HepG2 (cell line): ENCODE measurements around the gene MLC1. TPM values are rescaled to one million over a fixed set of nuclear protein-coding genes. Genes with fewer than 3 reads are reported as not detected.
"Not testable (repeated sequence)": the region's sequence is repeated elsewhere in the genome, so short reads cannot be mapped to it uniquely, and the experiment has no call there.

Experiments used
- ATAC-seq: fragments of 200-7000 bp; cut with Tn5 transposase; 3 replicates; pipeline ENCODE4 v1.9.1; 2020; ENCODE audit warnings: mild to moderate bottlenecking, moderate library complexity
- BruUV-seq: library from RNA; stranded (reverse); fragments of 400-500 nt; replicated peaks from 2 replicates; lab custom pipeline; 2021; lab: Mats Ljungman, UMichigan
- CTCF ChIA-PET: fragments of 300-600 bp; formaldehyde crosslinking; extraction: SDS; loops from one replicate; lab custom pipeline; 2021; ENCODE audit warnings: low total read pairs, inconsistent platforms, low intra/inter-chr PET ratio; lab: Yijun Ruan, JAX
- POLR2A ChIA-PET: fragments of 350-600 bp; sonication (Branson Sonifier 250); formaldehyde crosslinking; loops from one replicate; lab custom pipeline; 2020; ENCODE audit warnings: antibody characterized with exemption, inconsistent platforms; lab: Yijun Ruan, JAX
- DNase-seq: peaks from one replicate; pipeline ENCODE4 v3.0.0-alpha.2; 2015; ENCODE audit warnings: low spot score
- FAIRE-seq: peaks from 3 replicates; lab custom pipeline; 2011; peaks lifted over from hg19 to GRCh38; lab: Jason Lieb, UNC
- H2AFZ ChIP-seq: one replicate; pipeline ENCODE4 v1.6.1; 2011; ENCODE audit warnings: low read length, inconsistent platforms
- H3K27ac ChIP-seq: fragments of 300-600 bp; 3 replicates; pipeline ENCODE4 v1.8.0; 2011; ENCODE audit warnings: mixed run types, mild to moderate bottlenecking, mixed read lengths, low read length, inconsistent platforms; ENCODE audit not compliant: insufficient read depth; ENCODE audit errors: extremely low read length
- H3K27me3 ChIP-seq, 2 experiments: fragments of 200-600 bp in 1 of 2; 2 replicates in 1 of 2; 3 replicates in 1 of 2; pipeline versions ENCODE4 v1.6.0 to v1.8.0; 2011; ENCODE audit warnings: low read length in 2 of 2, mild to moderate bottlenecking in 2 of 2, moderate library complexity in 2 of 2, inconsistent platforms in 1 of 2; ENCODE audit not compliant: insufficient read depth in 2 of 2, control insufficient read depth in 1 of 2
- H3K36me3 ChIP-seq, 2 experiments: fragments of 200-600 bp in 1 of 2; replicated peaks in 1 of 2; 2 replicates in 1 of 2; 3 replicates in 1 of 2; pipeline versions ENCODE4 v1.5.1 to v1.8.0; 2011; ENCODE audit warnings: low read length in 2 of 2, inconsistent platforms in 1 of 2; ENCODE audit not compliant: insufficient read depth in 2 of 2, control insufficient read depth in 1 of 2
- H3K4me1 ChIP-seq: 2 replicates; pipeline ENCODE4 v1.5.1; 2012; ENCODE audit warnings: low read length, inconsistent platforms; ENCODE audit not compliant: insufficient read depth
- H3K4me2 ChIP-seq: 2 replicates; pipeline ENCODE4 v1.6.0; 2011; ENCODE audit warnings: low read depth, low read length, inconsistent platforms
- H3K4me3 ChIP-seq, 3 experiments: fragments of 200-600 bp in 1 of 3; sonication (generic), shearing (Covaris generic) in 1 of 3; replicated peaks in 1 of 3; 2 replicates each; pipeline ENCODE4 v1.5.1; 2011 to 2016; ENCODE audit warnings: low read length in 3 of 3, inconsistent platforms in 2 of 3, low read depth in 2 of 3, mild to moderate bottlenecking in 2 of 3, control low read depth in 1 of 3, mixed read lengths in 1 of 3; ENCODE audit not compliant: insufficient read depth in 1 of 3
- H3K79me2 ChIP-seq: one replicate; pipeline ENCODE4 v1.6.1; 2011; ENCODE audit warnings: low read length, inconsistent platforms; ENCODE audit not compliant: insufficient read depth
- H3K9ac ChIP-seq: 2 replicates; pipeline ENCODE4 v1.6.0; 2011; ENCODE audit warnings: mild to moderate bottlenecking, low read depth, low read length, inconsistent platforms; ENCODE audit not compliant: insufficient read depth
- H3K9me3 ChIP-seq: 2 replicates; pipeline ENCODE4 v1.5.1; 2012; ENCODE audit warnings: mild to moderate bottlenecking, low read length
- H4K20me1 ChIP-seq: 2 replicates; pipeline ENCODE4 v1.6.0; 2011; ENCODE audit warnings: inconsistent platforms, mild to moderate bottlenecking, low read length, moderate library complexity; ENCODE audit not compliant: insufficient read depth
- CHD4 ChIP-seq: fragments of 200-600 bp; sonication (generic); IDR thresholded peaks from 2 replicates; pipeline ENCODE4 v1.7.0; 2017; ENCODE audit warnings: mild to moderate bottlenecking, low read length, borderline replicate concordance
- KLF13 ChIP-seq: sonication (generic); formaldehyde crosslinking; IDR thresholded peaks from 2 replicates; pipeline ENCODE4 v1.4.0; 2020; ENCODE audit warnings: mild to moderate bottlenecking, missing genetic modification reagents
- MTA1 ChIP-seq: sonication (generic); formaldehyde crosslinking; IDR thresholded peaks from 2 replicates; pipeline ENCODE4 v1.4.0; 2020; ENCODE audit warnings: missing genetic modification reagents, mild to moderate bottlenecking, borderline replicate concordance
- PITX1 ChIP-seq: sonication (generic); formaldehyde crosslinking; IDR thresholded peaks from 2 replicates; pipeline ENCODE4 v1.5.1; 2020; ENCODE audit warnings: mild to moderate bottlenecking, missing genetic modification reagents
- SIN3A ChIP-seq: IDR thresholded peaks from 2 replicates; pipeline ENCODE4 v1.6.1; 2011; ENCODE audit warnings: low read depth, mild to moderate bottlenecking, control low read depth, low read length, borderline replicate concordance
- TBX2 ChIP-seq: sonication (generic); formaldehyde crosslinking; IDR thresholded peaks from 2 replicates; pipeline ENCODE4 v1.5.0; 2020; ENCODE audit warnings: missing genetic modification reagents, mild to moderate bottlenecking, borderline replicate concordance
- U2AF2 ChIP-seq: fragments of 200-400 bp; formaldehyde crosslinking; IDR thresholded peaks from 2 replicates; pipeline ENCODE4 v1.6.1; 2017; ENCODE audit warnings: low read depth, mild to moderate bottlenecking, low read length
- XRCC5 ChIP-seq: fragments of 200-400 bp; formaldehyde crosslinking; optimal IDR thresholded peaks from 2 replicates; pipeline ENCODE3; 2017; ENCODE audit warnings: mild to moderate bottlenecking, low read length
- YEATS4 ChIP-seq: sonication (generic); formaldehyde crosslinking; IDR thresholded peaks from 2 replicates; pipeline ENCODE4 v1.4.0; 2020; ENCODE audit warnings: missing genetic modification reagents, borderline replicate concordance
- ZNF224 ChIP-seq: sonication (generic); formaldehyde crosslinking; IDR thresholded peaks from 2 replicates; pipeline ENCODE4 v1.5.0; 2020; ENCODE audit warnings: mild to moderate bottlenecking, missing genetic modification reagents
- ZNF24 ChIP-seq: fragments of 450-650 bp; IDR thresholded peaks from 2 replicates; pipeline ENCODE4 v1.6.1; 2017; ENCODE audit warnings: antibody characterized with exemption, mild to moderate bottlenecking
- ZNF547 ChIP-seq: sonication (generic); formaldehyde crosslinking; IDR thresholded peaks from 2 replicates; pipeline ENCODE4 v1.5.1; 2020; ENCODE audit warnings: mild to moderate bottlenecking, missing genetic modification reagents
- ZSCAN12 ChIP-seq: sonication (generic); formaldehyde crosslinking; IDR thresholded peaks from 2 replicates; pipeline ENCODE4 v1.9.0; 2021; ENCODE audit warnings: mild to moderate bottlenecking, missing genetic modification reagents
- WGBS: methylation state at CpG from one replicate; pipeline ENCODE4 v1.1.6; 2017; ENCODE audit warnings: low lambda C conversion rate; 5-methylcytosine and 5-hydroxymethylcytosine counted together
- in situ Hi-C: cut with HindIII; loops from 2 replicates; pipeline ENCODE4 v1.10.0; 2017; ENCODE audit warnings: low pct_unique_long_range_greater_than_20kb; ENCODE audit not compliant: extremely low pct_ligation_motif_present
- intact Hi-C: fragments of 100-400 bp; cut with micrococcal nuclease; formaldehyde crosslinking; loops from one replicate; pipeline ENCODE4 v1.10.0; 2022; ENCODE audit not compliant: unreplicated experiment
- polyA plus RNA-seq, 8 experiments: library from polyadenylated mRNA; depleted of rRNA in 3 of 8; stranded (reverse) in 7 of 8; unstranded in 1 of 8; fragments of >200 nt; fragmentation: Illumina TruSeq in 4 of 8; extraction: Trizol in 4 of 8; gene quantifications; 2 replicates each; pipeline versions ENCODE4 v1.2.1 to v1.2.3, GENCODE V29; 2011 to 2016; ENCODE audit warnings: low read depth in 4 of 8, missing spikeins in 1 of 8, mixed read lengths in 1 of 8; ENCODE audit not compliant: insufficient read depth in 1 of 8
- total RNA-seq, 5 experiments: library from RNA; depleted of rRNA; stranded (reverse); fragments of >200 nt; fragmentation: Illumina TruSeq; extraction: Trizol; gene quantifications; 2 replicates each; pipeline ENCODE4 v1.2.3, GENCODE V29; 2016; ENCODE audit warnings: low read depth in 1 of 5
- TF ChIP-seq, protein P1 (sequence below): sonication (generic); formaldehyde crosslinking; IDR thresholded peaks from one replicate; pipeline ENCODE4 v1.5.1; 2020; ENCODE audit warnings: mild to moderate bottlenecking, missing genetic modification reagents; ENCODE audit errors: not compliant biosample characterization

The MLC1 gene
- total and polyA plus RNA-seq, 2 of the 13 experiments (the other 11 are each of a cell fraction or from before 2014, with no cell fraction given), result not detected

DNA sequence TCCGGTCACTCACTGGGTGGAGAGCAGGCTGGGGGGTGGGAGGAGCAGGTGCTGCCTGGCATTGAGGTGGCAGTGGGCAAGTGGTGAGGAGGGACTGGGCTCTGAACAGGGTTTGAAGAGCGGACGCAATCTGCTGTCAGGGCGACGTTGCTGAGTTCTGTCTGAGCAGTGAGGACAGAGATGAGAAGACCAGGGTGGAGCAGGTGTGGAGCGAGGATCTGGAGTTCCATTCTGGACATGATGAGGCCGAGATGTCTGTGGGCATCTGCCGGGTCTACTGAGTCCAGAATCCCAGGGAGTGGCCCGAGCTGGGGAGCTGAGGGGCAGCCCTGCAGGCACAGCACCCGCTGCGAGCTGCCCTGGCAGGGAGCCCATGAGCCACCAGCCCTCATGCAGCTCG lies 2.4 kb upstream of the MLC1 start:
- Histone ChIP-seq H3K36me3 (no peaks in the 10 kb centered on the region), H4K20me1 (no peaks in the 10 kb centered on the region), H3K4me1 (peaks cover 11% of the 10 kb centered on the region), H3K9ac (no peak overlapping the region), H3K79me2 (no peaks in the 10 kb centered on the region), H3K27ac (no peak overlapping the region), H3K4me3 (no peak overlapping the region), H3K9me3 (no peaks in the 10 kb centered on the region), H3K4me2 (no peak overlapping the region), H3K27me3 (peaks cover 3 to 33% of the 10 kb centered on the region in 2 experiments; a peak in 4 of 5 replicates), H2AFZ (no peak overlapping the region)
- in situ Hi-C loops, result no loop called here
- intact Hi-C loops, result no loop called here
- TF ChIP-seq, protein P1, sequence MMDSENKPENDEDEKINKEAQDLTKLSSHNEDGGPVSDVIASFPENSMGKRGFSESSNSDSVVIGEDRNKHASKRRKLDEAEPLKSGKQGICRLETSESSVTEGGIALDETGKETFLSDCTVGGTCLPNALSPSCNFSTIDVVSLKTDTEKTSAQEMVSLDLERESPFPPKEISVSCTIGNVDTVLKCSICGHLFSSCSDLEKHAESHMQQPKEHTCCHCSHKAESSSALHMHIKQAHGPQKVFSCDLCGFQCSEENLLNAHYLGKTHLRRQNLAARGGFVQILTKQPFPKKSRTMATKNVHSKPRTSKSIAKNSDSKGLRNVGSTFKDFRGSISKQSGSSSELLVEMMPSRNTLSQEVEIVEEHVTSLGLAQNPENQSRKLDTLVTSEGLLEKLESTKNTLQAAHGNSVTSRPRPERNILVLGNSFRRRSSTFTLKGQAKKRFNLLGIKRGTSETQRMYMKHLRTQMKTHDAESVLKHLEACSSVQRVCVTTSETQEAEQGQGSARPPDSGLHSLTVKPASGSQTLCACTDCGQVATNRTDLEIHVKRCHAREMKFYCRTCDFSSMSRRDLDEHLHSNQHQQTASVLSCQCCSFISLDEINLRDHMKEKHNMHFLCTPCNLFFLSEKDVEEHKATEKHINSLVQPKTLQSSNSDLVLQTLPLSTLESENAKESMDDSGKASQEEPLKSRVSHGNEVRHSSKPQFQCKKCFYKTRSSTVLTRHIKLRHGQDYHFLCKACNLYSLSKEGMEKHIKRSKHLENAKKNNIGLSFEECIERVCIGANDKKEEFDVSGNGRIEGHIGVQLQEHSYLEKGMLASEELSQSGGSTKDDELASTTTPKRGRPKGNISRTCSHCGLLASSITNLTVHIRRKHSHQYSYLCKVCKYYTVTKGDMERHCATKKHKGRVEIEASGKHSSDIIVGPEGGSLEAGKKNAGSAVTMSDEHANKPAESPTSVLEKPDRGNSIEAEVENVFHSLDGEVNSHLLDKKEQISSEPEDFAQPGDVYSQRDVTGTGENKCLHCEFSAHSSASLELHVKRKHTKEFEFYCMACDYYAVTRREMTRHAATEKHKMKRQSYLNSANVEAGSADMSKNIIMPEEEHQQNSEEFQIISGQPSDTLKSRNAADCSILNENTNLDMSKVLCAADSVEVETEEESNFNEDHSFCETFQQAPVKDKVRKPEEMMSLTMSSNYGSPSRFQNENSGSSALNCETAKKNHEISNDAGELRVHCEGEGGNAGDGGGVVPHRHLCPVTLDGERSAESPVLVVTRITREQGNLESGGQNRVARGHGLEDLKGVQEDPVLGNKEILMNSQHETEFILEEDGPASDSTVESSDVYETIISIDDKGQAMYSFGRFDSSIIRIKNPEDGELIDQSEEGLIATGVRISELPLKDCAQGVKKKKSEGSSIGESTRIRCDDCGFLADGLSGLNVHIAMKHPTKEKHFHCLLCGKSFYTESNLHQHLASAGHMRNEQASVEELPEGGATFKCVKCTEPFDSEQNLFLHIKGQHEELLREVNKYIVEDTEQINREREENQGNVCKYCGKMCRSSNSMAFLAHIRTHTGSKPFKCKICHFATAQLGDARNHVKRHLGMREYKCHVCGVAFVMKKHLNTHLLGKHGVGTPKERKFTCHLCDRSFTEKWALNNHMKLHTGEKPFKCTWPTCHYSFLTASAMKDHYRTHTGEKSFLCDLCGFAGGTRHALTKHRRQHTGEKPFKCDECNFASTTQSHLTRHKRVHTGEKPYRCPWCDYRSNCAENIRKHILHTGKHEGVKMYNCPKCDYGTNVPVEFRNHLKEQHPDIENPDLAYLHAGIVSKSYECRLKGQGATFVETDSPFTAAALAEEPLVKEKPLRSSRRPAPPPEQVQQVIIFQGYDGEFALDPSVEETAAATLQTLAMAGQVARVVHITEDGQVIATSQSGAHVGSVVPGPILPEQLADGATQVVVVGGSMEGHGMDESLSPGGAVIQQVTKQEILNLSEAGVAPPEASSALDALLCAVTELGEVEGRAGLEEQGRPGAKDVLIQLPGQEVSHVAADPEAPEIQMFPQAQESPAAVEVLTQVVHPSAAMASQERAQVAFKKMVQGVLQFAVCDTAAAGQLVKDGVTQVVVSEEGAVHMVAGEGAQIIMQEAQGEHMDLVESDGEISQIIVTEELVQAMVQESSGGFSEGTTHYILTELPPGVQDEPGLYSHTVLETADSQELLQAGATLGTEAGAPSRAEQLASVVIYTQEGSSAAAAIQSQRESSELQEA (CRISPR knock-in tag), result no peak
- TF ChIP-seq ZNF224 (CRISPR knock-in tag) (no peak), CHD4 (no peak), MTA1 (no peak), PITX1 (CRISPR knock-in tag) (no peak), XRCC5 (no peak), U2AF2 (no peak), KLF13 (no peak), ZNF24 (no peak), YEATS4 (no peak), SIN3A (no peak), TBX2 (CRISPR knock-in tag) (no peak), ZNF547 (CRISPR knock-in tag) (no peak), ZSCAN12 (no peak)
- 60% methylated on average over 6 of the region's 12 CpGs for WGBS
- FAIRE-seq (no peak), DNase-seq (no peak), ATAC-seq (no peak)
- ChIA-PET CTCF (no interaction called here), POLR2A (no interaction called here)
- BruUV-seq, result no TSS peak

GRCh38 chr22:50086975-50087374 lies 1.7 kb upstream of the MLC1 start:
- H3K27ac ChIP-seq, intact Hi-C loops, H3K9me3 ChIP-seq, H3K9ac ChIP-seq, CTCF ChIA-PET, H2AFZ ChIP-seq, in situ Hi-C loops, BruUV-seq, H3K4me3 ChIP-seq, H3K79me2 ChIP-seq, H3K4me2 ChIP-seq, POLR2A ChIA-PET, FAIRE-seq, H3K36me3 ChIP-seq, ATAC-seq, DNase-seq, H4K20me1 ChIP-seq: not testable (repeated sequence)
- Histone ChIP-seq H3K4me1 (peaks cover 16% of the 10 kb centered on the region), H3K27me3 (peaks cover 3 to 39% of the 10 kb centered on the region in 2 experiments; a peak in 4 of 5 replicates)
- WGBS, result 19% methylated on average over 4 of the region's 4 CpGs
